NCI-H524 treated with DMSO at 0.1 percent for 48 hours (cell line): Measurements from ENCODE around the gene CADM1.

ENCODE experiments used
- DNase-seq: peaks from one replicate; lab custom pipeline; 2025; lab: John Stamatoyannopoulos, UW

Gene CADM1

DNA sequence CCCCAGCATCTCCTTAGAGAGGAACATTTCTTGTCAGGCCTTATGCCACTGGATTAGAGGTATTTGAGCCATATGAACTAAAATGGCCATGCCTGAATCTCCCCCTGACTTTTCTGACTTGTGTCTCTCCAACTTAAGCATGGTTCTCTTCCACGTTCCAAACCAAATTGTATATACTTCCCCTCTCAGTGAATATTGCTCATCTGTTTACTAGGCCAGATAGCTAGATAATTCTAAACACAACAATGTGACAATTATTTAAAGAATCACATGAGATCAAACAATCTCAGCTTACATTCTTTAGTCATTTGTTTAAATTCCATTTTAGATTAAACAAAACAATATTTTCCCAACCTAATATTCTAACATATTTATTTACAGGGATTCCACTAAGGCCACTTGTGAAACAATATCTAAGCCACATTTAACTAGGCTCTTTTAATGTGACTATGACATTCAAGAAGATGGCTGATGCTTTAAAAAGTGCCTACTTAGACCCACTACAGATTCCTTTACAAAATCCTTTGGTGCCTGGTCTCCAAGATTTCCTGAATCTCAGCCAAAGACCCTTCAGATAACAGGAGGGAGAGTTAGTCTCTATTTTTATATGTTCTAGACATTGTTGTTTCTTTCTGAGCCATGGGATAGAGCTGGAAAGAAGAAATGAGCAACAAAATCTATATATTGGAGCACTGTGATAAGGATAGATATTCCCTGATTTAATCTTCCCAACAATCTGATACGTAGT, 105.7 kb downstream of the CADM1 start:
- DNase-seq: no peak

DNA sequence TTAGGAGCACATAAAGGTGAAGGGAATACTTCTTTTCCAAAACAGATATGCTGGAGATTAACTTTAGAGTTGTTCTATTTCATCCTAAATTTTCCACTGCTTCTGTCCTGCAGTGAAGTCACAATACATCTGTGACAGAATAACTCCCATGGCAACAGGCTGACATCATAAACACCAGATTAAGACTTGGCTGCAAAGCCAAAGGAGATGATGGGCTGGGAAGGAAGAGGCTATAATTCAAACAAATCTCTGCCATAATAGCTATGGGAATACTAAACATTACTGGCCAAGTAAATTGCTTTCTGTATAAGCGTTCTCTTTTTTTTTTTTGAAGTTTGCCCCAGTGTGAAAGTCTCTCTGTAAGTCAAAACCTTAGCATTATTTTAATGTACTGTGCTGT, 107.7 kb downstream of the CADM1 start:
- no peak for DNase-seq

DNA sequence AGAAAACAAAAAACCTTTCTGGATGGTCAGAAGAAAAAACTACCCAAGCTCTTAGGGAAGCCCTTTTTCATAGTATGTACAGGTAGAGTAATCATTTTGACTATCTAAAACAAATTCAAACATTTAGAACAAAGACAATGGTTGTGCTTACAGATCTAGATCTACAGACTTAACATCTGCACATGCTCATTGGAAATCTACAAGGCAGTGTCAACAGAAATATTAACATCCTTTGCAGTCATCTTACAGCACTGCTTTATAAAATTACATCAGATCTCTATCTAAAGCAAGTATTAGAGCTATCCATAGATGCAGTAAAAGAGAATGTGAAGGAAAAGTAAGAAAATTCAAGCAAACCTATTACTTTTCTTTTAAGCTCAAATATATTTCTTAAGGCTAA, 110.3 kb downstream of the CADM1 start:
- DNase-seq: no peak

DNA sequence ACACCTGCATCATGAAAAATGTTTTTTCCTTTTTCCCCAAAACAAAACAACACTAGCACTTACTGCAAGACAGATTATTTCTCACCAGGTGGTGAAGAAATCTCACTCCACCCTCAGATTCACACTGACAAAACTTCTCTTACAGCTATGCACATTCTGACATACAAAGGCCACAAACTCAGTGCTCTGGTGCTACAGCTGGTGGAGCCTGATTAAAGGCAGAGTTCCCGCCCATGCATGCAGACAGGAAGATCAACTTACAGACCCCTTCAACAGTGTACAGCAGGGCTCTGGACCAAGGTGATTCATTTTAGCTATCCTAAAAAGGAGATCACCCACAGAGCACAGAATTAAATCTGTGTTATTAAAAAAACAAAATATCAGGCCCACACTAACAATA, 112.6 kb downstream of the CADM1 start:
- peak; percentile 19 for DNase-seq

DNA sequence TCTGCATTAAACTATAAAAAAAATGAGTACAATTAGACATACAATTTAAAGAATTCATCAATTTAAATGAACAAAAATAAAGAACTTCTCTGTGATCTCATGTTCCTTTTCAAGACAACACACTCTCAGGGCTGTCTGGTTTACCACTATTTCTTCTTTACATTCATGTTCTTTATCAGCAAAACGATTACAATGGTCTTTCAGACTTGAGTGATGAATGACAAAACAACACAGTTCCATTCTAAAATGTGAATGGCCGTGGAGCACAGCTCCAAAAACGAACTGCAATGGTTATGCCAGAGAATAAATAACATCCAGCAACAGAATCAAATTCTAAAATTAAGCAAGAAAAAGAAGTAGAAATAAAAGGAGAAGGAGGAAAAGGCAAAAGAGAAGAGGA, 113.1 kb downstream of the CADM1 start:
- DNase-seq: no peak

DNA sequence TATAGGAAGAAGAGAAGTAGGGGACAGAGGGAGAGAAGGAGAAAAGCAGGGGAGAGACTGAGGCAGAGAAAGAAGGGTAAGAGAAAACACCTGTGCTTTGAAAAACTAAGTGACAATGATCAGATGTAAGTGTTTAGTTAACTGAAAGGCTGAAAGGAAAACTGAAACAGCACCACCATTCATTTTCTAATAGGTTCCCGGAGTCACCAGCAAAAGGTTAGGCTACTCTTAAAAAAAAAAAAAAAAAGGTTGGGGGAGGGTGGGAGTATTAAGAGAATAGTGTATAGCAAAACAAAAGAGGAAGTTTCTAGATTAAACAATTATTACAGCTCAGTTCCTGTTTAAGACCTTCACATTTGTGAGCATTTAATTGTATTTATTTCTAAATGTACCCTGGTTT, 113.8 kb downstream of the CADM1 start:
- no peak for DNase-seq

DNA sequence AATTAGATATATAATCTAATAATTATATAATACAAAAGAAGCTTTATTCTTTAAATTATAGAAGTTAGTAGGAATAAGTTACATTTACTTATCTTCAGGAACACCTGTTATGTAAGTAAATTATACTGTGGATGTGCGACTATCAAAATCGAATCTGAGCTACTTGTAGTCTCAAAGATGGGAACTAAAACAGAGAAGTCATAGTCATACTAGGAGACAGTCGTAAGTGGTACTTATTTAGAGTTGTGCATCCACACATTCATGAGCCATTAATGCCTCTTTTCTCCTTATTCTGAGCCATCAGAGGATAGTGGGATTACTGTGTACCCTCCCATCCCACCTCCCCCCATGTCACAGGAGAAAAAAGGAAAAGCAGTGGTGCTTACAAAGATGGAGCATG, 114.4 kb downstream of the CADM1 start:
- no peak for DNase-seq

DNA sequence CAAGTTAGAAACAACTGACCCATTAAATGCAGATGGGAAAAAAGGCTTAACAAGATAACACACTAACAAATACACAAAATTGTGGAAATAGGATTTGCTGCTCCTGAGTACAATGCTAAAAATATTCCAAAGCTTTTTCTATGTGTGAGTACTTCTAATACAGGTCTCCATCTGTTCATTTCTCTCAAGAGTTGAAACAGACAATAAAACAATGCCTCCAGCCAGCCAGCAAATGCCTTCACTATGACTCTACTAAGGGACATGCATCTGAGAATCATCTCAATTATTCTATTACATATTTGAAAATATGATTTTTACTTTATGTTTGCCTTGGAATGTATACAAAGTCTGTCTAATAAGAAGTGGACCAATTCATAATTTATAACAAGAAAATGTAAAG, 119.0 kb downstream of the CADM1 start:
- DNase-seq: no peak

DNA sequence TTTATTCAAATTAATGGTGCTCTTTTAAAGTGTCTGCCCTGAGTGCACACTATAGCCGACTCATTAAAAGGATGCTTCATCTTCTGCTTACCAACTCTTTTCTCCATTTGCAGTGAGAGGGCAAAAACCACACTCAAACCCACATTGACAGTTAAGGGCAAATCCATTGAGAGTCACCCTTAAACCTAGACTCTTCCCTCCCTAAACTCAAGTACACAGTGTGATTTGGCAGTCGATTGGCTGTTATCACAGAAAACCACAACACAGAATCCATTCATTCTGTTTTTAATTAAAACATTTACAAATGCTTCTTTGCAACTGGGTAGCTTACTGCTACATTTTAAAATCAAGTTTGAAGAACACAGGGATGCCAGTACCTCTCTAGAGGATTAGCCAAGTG, 120.0 kb downstream of the CADM1 start:
- DNase-seq: no peak

DNA sequence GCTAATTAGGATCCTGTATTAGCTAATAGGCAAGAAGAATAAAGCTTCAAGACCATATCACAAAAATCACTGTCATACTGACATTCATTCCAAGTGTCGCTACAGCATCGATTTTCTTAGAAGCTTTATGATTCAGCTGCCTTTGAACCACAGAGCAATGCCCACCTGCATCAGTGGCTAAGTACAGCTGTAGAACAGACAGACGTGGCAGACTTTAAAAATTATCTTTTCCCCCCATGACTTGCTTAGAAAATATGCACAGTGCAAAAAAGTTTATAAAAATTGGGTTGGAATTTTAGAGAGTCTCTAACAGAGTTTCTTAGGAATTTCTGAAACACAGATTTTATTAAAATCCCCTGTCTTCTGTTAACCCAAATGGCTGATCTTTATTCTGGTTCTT, 120.8 kb downstream of the CADM1 start:
- no peak for DNase-seq

DNA sequence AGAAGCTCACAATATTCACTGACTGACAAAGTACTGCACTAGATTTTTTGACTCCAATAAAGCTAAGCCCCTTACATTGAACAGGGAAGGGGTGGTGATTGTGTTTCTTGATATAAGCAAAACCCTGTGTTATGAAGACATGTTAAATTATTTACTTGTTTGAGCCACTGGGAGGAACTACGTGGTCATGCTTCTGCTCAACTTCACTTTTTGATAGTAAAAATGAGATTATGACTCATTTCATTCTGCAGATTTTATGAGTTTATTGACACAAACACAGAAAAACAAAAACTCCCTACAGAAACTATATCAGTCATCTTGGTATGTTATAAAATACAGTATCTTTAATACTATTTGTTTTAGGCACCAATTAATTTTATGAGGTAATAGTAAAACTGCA, 124.7 kb downstream of the CADM1 start:
- DNase-seq: no peak

DNA sequence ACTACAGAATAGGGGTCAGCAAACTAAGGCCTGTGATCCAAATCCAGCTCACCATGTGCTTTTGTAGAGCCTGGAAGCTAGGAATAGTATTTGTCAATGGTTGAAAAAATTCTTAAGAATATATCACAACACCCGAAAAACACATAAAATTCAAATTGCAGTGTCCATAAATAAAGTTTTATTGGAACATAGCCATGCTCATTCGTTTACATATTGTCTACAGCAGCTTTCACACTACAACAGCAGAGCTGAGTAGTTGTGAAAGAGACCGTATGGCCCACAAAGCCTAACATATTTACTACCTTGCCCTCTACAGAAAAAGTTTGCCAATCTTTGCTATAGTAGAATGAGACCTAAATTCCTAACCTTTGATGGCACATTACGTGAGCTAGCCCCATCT, 125.7 kb downstream of the CADM1 start:
- DNase-seq: no peak

DNA sequence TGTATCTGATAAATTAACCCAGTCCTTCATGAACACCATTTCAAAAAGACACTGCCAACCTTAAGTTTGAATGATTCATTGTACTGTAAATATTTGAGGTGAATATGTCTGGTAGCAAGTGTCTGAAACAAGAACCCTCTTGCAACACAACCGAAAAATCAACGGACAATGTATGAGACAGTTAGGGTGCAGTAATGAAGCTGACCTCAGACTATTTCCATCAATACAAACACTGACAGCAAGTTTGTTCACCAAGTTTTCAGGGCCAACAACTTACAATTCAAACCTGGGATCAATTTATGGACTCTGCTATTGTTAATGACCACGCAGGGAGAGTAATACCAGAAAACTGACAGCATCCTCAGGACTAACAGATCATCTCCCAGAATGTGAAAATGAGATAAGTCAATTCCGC, 126.3 kb downstream of the CADM1 start:
- DNase-seq: no peak

DNA sequence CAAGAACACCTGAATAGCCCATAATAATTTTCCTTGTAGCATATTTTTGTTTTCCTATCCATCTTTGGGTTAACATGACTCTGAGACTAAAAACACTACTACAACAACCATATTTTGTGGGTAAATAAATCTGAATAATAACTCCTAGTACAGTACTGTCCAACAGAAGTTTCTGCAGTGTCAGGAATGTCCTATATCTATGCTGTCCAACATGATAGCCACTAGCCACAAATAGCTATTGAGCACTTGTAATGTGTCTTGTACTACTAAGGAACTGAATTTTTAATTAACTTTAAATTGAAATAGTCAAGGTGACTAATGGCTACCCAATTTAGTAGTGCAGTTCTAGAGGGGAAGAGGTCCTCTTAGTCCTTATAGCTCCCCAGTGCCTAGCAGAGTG, 135.6 kb downstream of the CADM1 start:
- no peak for DNase-seq

DNA sequence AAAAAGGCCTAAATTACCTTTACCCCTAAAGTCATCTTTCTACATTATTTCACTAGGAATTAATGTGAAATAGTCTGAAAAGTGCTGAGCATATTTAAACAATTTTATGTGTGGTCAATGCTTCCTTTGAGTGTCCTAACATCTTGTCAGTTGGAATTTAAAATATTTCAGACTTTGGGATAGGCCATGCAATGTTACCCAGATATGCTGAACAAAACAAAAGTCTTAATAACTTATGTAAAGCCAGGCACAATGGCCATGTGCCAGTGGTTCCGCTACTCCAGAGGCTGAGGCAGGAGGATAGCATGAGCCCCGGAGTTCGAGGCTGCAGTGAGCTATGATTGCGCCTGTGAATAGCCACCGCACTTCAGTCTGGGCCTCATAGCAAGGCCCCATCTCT, 137.4 kb downstream of the CADM1 start:
- DNase-seq: no peak

DNA sequence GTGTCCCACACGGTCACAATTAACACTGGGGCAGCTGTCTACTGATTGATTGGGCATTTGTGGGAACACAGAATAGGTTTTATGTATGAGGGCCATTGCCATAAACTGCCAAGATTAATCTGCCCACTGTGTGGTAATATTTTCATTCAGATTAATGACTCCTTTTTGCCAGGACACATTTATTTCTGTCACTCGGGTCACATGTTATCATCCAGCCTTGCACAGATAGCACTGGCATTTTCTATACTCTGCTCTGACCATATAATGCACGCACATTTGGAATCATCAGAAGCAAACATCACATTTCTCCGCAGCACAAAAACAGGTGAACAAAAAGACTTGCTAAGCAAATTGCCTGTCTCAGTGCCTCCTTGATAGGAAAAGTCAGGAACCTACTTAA, 138.3 kb downstream of the CADM1 start:
- DNase-seq: no peak

DNA sequence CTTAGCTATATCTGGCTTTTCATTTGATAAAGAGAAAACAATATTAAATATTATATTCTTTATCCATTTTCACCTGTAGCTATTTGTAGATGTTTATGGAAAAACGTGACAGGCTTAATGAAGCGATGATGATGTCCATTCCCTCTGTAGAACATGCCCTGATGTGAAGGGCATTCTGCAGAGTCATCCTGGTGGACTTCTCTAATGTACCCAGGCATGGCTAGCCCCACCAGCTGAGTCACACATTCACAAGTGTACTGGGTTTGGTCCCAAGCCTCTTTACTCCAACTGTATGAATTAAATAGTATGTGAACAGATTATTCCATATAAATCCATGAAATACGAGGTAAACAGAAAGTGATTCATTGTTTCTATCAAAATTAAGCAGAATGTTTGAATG, 139.3 kb downstream of the CADM1 start:
- no peak for DNase-seq

DNA sequence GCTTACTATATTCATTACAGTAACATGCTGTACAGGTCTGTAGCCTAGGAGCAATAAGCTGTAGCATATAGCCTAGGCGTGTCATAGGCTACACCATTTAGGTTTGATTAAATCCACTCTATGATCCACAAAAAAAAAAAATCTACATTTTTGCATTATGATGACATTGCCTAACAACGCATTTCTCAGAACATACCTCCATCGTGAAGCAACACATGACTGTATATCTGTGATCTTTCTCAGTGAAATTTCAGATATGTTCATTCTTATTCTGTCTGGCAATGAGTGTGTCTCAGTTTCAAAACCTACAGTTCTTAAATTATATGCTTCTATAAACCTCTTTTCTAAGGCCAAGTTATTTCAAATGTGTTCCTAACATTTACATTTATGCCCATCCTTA, 140.3 kb downstream of the CADM1 start:
- no peak for DNase-seq

DNA sequence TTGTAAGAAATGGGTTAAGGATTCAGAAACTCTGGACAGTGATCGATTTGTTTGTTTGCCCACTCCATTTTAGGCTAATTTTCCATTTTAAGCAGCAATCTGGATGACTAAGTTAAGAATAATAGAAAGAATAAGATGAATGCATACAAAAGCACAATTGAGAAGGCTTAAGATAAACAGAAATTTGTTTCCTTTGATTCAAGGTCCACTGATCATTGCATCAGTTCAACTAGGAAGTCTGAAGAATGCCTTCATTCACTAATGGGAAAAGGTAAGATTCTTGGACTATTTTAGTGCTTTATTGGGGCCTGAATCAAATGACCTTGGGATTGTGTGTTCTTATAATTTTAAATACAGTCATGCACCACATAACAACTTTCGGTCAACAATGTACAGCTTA, 140.8 kb downstream of the CADM1 start:
- DNase-seq: no peak

DNA sequence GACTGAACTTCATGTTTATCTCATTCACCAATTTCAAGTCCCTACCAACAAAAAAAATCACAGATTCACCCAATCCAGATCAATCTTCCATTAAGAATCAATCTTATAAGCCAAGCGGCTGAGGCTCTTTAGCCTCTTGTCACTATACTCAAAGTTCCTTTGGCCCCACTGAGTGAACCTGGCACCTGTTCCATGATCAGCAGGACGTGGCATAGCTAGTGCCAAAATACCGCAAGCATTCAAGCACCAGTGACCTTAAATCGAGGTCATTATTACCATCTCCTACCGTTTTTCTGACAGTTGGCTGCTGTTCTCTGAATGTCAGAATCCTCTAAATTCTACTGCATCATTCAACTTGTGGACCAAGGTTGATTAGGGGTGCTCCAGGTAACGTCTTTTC, 141.2 kb downstream of the CADM1 start:
- no peak for DNase-seq

DNA sequence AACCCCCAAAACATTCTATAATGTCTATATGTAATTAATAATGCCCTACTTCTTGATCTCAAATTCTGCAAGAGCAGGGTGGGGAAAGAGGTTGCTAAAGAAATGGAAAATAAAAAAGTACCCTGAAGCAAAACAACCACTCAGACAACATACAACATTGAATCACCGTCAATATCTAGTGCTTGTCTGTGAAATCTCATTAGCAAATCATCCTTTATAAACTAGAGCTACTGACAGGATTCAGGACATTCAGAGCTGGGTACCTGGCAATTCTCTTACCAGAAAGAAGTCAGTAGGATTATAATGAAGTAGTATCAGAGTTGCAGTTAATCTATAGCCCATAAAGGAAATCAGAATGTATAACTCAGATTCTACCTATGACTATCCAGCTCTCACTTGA, 143.2 kb downstream of the CADM1 start:
- DNase-seq: no peak

DNA sequence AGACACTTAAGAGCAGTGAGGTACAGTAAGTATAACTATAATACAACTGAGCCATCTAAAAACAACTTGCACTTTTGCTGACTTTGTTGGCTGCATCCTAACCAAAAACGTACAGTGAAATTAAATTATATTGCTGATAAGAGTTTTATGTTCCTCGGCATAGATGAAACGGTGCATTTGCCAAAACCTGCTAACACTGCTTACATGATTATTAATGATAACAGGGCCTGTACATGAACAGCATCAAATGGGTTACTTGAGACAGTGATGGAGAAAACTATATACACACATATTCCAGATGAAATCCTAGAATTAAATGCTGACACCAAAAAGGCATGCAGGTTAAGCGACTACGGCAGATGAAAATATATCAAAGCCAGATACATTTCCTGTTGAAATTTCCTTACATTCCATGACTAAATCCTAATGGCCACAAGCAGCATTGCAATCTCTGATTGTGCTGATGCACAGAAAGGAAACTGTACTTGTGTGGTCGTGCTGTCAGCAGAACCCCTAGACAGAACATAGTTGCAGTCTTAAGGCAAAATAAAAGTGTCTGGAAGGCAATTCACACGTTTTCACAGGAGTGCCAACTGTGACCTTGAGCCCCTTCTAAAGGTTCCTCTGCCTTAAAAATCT, 143.9 kb downstream of the CADM1 start:
- no peak for DNase-seq

DNA sequence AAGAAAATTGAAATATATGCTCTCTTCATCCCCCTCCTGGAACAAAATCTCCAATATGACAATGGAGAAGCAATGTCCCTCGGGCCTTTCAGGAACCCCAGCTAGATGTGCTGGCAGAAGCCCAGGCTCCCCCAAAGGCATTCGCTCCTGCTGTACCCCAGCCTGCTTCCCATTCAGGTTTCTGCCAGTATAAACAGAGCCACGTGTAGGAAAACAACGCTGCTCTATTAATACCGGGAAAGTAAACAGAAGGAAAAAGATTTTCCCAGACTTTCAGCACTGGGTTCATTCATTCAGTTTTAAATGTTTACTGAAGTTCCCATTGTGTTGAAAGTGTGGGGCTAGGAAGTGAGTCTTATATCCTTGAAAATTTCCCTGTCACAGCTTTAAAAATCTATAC, 147.1 kb downstream of the CADM1 start:
- DNase-seq: no peak

DNA sequence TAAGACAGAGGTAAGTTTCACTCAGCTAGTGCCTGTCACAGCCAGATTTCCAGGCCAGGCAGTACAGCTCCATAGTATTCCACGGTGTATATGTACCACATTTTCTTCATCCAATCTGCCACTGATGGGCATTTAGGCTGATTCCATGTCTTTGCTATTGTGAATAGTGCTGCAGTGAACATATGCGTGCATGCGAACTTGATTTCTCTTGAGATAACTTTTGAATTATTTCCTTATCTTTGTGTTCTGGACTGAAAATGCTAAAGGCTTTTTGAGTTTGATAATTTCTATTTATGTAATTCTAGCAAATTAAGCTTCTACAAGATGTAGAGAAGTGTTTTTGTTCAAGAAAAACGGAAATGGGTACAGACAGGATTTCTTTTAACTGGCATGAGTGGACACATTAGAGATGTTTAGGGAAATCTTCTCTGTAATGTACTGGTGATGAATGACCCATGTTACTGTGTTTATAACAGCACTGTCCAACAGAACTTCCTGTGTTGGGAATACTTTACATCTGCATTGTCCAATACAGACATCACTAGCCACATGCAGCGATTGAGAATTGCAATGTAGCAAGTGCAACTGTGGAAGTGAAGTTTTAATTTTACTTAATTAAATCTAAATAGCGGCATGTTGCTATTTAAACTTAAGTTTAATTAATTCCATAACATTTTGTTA, 151.3 kb downstream of the CADM1 start:
- no peak for DNase-seq
